Right lobe of liver (tissue), 4 donors: Measurements from ENCODE around the gene ZNF862.
A peak's percentile ranks its signal among the peaks of the same experiment; 100 is the strongest.

Experiments used
- POLR2A ChIP-seq: fragments of 450-650 bp; IDR thresholded peaks from one replicate; pipeline ENCODE4 v1.6.1; 2017; ENCODE audit warnings: antibody characterized with exemption, mild to moderate bottlenecking
- TF ChIP-seq, protein P1 (sequence below), 4 donors: fragments of 200-600 bp in 3 of 4; fragments of 450-650 bp in 1 of 4; IDR thresholded peaks; one replicate each; pipeline versions ENCODE4 v1.5.1 to v1.8.0; 2016 to 2022; ENCODE audit warnings: antibody characterized with exemption in 4 of 4, mild to moderate bottlenecking in 2 of 4
- donor health status: DM: no; HTN: no; CAD: no.
- donor health status: DM: no; HTN: no; CAD: no.
- donor health status: DM: no; HTN: yes; CAD: no.

DNA sequence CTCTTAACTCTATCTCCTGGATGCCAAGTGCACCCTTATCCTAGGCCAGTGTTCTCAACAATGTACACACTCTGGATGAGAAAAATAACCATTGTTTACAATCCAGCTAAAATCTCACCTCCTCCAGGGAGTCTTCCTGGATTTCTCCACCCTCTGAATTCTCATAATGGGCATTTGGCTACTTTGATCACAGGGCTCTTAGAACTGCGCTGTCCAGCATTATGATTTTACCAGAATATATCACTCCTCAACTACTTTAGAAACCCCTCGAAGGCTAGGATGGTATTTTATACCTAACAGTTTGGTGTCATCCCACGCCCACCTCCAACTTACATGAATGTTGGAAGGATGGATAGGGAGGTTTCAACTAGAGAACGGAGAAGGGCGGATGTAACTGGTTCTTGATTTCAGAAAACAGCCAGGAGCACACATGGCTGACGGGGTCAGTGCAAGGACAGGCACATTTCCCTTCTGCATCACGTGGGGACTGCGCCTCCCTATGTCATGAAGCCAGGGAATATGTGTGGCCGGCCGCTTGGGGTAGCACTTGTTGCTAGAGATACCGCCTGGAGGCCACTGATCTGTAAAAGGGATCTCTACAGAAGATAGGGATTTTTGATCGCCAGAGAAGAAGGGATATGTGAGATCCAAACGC is 34.4 kb downstream of the ZNF862 start:
- TF ChIP-seq, protein P1, sequence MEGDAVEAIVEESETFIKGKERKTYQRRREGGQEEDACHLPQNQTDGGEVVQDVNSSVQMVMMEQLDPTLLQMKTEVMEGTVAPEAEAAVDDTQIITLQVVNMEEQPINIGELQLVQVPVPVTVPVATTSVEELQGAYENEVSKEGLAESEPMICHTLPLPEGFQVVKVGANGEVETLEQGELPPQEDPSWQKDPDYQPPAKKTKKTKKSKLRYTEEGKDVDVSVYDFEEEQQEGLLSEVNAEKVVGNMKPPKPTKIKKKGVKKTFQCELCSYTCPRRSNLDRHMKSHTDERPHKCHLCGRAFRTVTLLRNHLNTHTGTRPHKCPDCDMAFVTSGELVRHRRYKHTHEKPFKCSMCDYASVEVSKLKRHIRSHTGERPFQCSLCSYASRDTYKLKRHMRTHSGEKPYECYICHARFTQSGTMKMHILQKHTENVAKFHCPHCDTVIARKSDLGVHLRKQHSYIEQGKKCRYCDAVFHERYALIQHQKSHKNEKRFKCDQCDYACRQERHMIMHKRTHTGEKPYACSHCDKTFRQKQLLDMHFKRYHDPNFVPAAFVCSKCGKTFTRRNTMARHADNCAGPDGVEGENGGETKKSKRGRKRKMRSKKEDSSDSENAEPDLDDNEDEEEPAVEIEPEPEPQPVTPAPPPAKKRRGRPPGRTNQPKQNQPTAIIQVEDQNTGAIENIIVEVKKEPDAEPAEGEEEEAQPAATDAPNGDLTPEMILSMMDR (IDR thresholded peaks at IDR 0.05), result peak in 3 of 4 donors; percentile 18 to 28 (median 26)
- TF ChIP-seq POLR2A, result peak; percentile 54
